Karpas-422 (cell line): ENCODE measurements around the gene RNU6-8. TPM values are rescaled to one million over a fixed set of nuclear protein-coding genes. Genes with fewer than 3 reads are reported as not detected.
A peak's percentile ranks its signal among the peaks of the same experiment; 100 is the strongest.

Source experiments
- DNase-seq: peaks from one replicate; pipeline ENCODE4 v3.0.0-alpha.2; 2015
- H2AFZ ChIP-seq: fragments of 200-600 bp; sonication (generic); 2 replicates; pipeline ENCODE4 v1.6.1; 2014; ENCODE audit warnings: antibody characterized with exemption, low read length, mixed read lengths
- H3K27ac ChIP-seq: fragments of 200-600 bp; sonication (generic); 2 replicates; pipeline ENCODE4 v1.5.1; 2014; ENCODE audit warnings: mild to moderate bottlenecking, low read length, moderate library complexity
- H3K27me3 ChIP-seq: fragments of 200-600 bp; sonication (generic); 2 replicates; pipeline ENCODE4 v1.6.1; 2014; ENCODE audit warnings: low read length, mixed read lengths
- H3K36me3 ChIP-seq: fragments of 200-600 bp; sonication (generic); 2 replicates; pipeline ENCODE4 v1.6.1; 2014; ENCODE audit warnings: low read length, mixed read lengths; ENCODE audit not compliant: insufficient read depth
- H3K4me1 ChIP-seq: fragments of 200-600 bp; sonication (generic); 2 replicates; pipeline ENCODE4 v1.6.1; 2014; ENCODE audit warnings: mild to moderate bottlenecking, low read length, mixed read lengths
- H3K4me2 ChIP-seq: fragments of 200-600 bp; sonication (generic); 2 replicates; pipeline ENCODE4 v1.6.1; 2014; ENCODE audit warnings: low read length, low read depth, mild to moderate bottlenecking; ENCODE audit not compliant: poor library complexity, severe bottlenecking
- H3K4me3 ChIP-seq: fragments of 200-600 bp; sonication (generic); 2 replicates; pipeline ENCODE4 v1.5.1; 2014; ENCODE audit warnings: mild to moderate bottlenecking, antibody characterized with exemption, low read length, mixed read lengths
- H3K79me2 ChIP-seq: fragments of 200-600 bp; sonication (generic); 2 replicates; pipeline ENCODE4 v1.6.1; 2014; ENCODE audit warnings: mild to moderate bottlenecking, low read length, mixed read lengths
- H3K9ac ChIP-seq: fragments of 200-600 bp; sonication (generic); 2 replicates; pipeline ENCODE4 v1.6.0; 2014; ENCODE audit warnings: low read length
- H3K9me2 ChIP-seq: fragments of 200-600 bp; sonication (generic), shearing (Covaris generic); replicated peaks from 2 replicates; pipeline ENCODE4 v1.6.0; 2014; ENCODE audit warnings: mild to moderate bottlenecking, low read length, moderate library complexity; ENCODE audit not compliant: insufficient read depth
- H3K9me3 ChIP-seq: fragments of 300-700, 200-600 bp; sonication (generic); 2 replicates; pipeline ENCODE4 v1.6.1; 2014; ENCODE audit warnings: low read length, mixed read lengths
- H4K20me1 ChIP-seq: fragments of 200-600 bp; sonication (generic); 2 replicates; pipeline ENCODE4 v1.6.1; 2014; ENCODE audit warnings: mild to moderate bottlenecking, antibody characterized with exemption, low read length, low read depth; ENCODE audit not compliant: insufficient read depth
- total RNA-seq: library from RNA; depleted of rRNA; stranded (reverse); fragments of >200 nt; shearing (Covaris generic); gene quantifications from 2 replicates; pipeline ENCODE4 v1.2.3, GENCODE V29; 2014; ENCODE audit warnings: low replicate concordance; rRNA removed

Gene RNU6-8
- not detected in 2 replicates for total RNA-seq

DNA sequence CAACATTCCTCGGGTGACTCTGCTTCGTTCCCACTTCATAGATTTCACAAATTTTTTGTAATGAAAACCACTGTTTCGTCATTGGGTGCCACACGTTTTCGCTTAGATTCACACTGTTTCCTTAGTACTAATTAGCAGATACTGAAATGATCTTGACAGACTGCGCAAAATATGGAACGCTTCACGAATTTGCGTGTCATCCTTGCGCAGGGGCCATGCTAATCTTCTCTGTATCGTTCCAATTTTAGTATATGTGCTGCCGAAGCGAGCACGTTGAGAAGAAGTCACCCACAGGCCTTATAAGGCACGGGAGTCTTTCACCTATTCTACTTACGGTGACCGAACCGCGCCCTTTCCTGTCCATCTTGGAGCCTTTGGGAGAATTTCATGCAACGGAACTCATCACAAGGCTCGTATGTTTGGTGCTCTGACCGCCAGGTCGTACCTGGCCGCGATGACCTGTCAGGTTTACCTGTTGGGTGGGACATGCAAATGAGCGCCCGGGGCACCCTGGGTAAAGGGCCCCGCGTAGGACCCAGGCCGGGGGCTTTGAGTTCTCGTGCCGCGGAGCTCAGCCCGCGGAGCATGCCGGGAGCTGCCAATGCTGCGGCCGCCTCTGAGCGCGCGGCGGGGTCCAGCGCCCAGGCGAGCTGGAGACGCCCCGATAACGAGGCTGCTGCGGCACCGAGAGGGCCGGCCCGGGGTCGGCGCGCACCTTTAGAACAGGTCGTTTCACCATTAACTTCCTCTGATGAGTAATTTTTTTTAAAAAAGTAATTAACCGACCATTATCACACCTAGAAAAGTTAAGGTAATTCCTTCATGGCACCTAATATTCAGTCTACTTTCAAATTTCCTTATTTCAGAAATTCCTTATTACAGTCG is at the start of gene RNU6-8:
Gene RNU6-8 (minus strand): TSS at position 272 of the 885 bp plus-strand sequence.
- H3K4me3 ChIP-seq, result peak within 1 kb of the TSS; percentile 79
- no peaks in the 10 kb centered on the region for H3K9me3 ChIP-seq
- peak within 1 kb of the TSS; percentile 74 for H3K9ac ChIP-seq
- H4K20me1 ChIP-seq, result no peaks in the 10 kb centered on the region
- H3K4me2 ChIP-seq, result peak within 1 kb of the TSS; percentile 95
- H3K36me3 ChIP-seq, result no peaks in the 10 kb centered on the region
- DNase-seq, result peak; percentile 98
- H3K79me2 ChIP-seq, result no peaks in the 10 kb centered on the region
- peak within 1 kb of the TSS; percentile 91 for H2AFZ ChIP-seq
- peaks cover 43% of the 10 kb centered on the region for H3K4me1 ChIP-seq
- H3K27me3 ChIP-seq, result no peaks in the 10 kb centered on the region
- H3K9me2 ChIP-seq, result no peaks in the 10 kb centered on the region
- no peak within 1 kb of the TSS for H3K27ac ChIP-seq

DNA sequence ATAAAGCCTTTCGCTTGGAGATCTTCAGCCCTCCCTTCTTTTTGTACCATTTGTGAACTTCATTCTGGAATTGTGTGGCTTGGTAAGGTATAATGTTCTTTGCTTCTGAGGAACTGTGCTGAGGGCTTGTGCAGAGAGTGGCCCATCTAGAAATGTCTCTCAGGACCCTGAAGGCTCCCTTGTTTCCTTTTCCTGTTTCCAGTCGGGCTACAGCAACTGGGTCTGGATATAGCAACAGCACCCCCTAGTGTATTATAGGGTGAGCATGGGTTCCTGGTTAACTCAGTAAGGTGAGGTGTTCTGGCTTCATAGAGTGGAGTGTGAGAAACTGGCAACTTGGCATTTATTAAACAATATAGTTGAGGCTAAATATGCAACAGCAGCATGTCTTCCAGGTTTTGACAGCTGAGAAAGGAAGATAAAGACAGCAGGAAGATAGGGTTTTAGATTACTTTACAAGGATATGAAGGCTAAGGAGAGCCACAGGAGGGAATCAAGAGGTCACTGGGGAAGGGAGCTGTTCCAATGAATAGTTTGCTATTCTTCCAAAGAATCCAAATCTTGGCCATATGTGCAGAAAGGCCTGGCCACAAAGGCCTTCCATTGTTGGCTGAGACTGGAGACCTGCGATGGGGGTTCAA is 49.1 kb upstream of the RNU6-8 start:
- H3K9me2 ChIP-seq, result no peaks in the 10 kb centered on the region
- H3K4me3 ChIP-seq, result no peak overlapping the region
- H3K9me3 ChIP-seq, result no peaks in the 10 kb centered on the region
- no peak overlapping the region for H3K4me2 ChIP-seq
- DNase-seq, result peak; percentile 92
- H4K20me1 ChIP-seq, result no peaks in the 10 kb centered on the region
- no peak overlapping the region for H3K27ac ChIP-seq
- H3K79me2 ChIP-seq, result no peaks in the 10 kb centered on the region
- H3K9ac ChIP-seq, result no peak overlapping the region
- H3K27me3 ChIP-seq, result no peaks in the 10 kb centered on the region
- H3K4me1 ChIP-seq, result no peaks in the 10 kb centered on the region
- H2AFZ ChIP-seq, result peak overlapping the region; percentile 5; the same call in 1 of the 2 replicates
- H3K36me3 ChIP-seq, result no peaks in the 10 kb centered on the region

DNA sequence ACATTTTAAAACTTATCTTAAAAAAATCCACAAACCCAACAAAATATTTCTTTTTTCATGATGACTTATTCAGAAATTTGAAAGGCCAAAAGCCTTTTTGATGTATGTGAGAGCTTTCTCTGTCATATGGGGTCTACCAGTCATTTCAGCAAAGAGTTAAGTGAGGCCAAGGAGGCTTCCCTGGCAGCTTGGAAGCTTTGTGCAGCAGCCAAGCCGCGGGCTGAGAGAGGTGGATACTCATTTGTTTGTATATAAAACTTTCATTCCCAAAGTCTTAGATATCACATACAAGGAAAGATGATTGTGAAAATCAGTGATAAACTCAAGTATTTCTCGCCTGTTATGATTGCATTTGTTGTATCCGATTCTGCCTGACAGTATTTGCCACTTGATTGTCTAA is 48.5 kb upstream of the RNU6-8 start:
- Histone ChIP-seq H3K36me3 (no peaks in the 10 kb centered on the region), H4K20me1 (no peaks in the 10 kb centered on the region), H3K4me1 (no peaks in the 10 kb centered on the region), H3K9me3 (no peaks in the 10 kb centered on the region), H3K4me2 (no peak overlapping the region), H3K27me3 (no peaks in the 10 kb centered on the region), H2AFZ (peak overlapping the region; percentile 5; the same call in 1 of the 2 replicates), H3K4me3 (no peak overlapping the region), H3K9ac (no peak overlapping the region), H3K27ac (no peak overlapping the region), H3K9me2 (no peaks in the 10 kb centered on the region), H3K79me2 (no peaks in the 10 kb centered on the region)
- DNase-seq, result no peak

DNA sequence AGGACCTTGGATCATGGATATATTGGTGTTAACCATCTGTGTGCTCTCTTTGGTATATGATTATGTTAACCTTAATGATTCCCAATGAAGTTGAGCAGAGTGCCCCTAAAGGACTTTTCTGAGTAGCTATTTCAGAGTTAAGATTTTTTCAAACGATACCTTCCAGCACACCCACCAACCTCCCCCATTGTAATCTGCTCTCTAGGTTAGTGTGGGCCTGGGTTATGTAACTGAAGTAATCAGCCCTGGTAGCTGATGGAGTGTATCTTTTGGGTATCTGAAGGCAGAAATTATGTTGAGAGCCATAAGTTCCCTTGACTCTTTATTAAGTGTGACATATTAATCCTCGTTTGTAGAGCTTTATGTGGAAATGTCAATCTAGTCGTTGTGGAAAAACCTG is 47.6 kb upstream of the RNU6-8 start:
- no peak for DNase-seq
- Histone ChIP-seq H3K9me3 (no peaks in the 10 kb centered on the region), H3K4me3 (no peak overlapping the region), H3K4me2 (no peak overlapping the region), H3K9ac (no peak overlapping the region), H3K27ac (no peak overlapping the region), H2AFZ (no peak overlapping the region), H3K79me2 (no peaks in the 10 kb centered on the region), H4K20me1 (no peaks in the 10 kb centered on the region), H3K27me3 (no peaks in the 10 kb centered on the region), H3K9me2 (no peaks in the 10 kb centered on the region), H3K36me3 (no peaks in the 10 kb centered on the region), H3K4me1 (no peaks in the 10 kb centered on the region)

- Histone ChIP-seq H3K9ac (no peak overlapping the region), H3K27ac (no peak overlapping the region), H3K4me2 (no peak overlapping the region), H3K4me3 (no peak overlapping the region), H3K27me3 (no peaks in the 10 kb centered on the region), H4K20me1 (no peaks in the 10 kb centered on the region), H3K9me3 (no peaks in the 10 kb centered on the region), H3K79me2 (no peaks in the 10 kb centered on the region), H3K4me1 (no peaks in the 10 kb centered on the region), H3K9me2 (no peaks in the 10 kb centered on the region), H3K36me3 (no peaks in the 10 kb centered on the region), H2AFZ (no peak overlapping the region)
- DNase-seq, result no peak
These were observed 46.7 kb upstream of the RNU6-8 start for GRCh38 chr14:32249780-32250179.

GRCh38 chr14:32249371-32249770 is 46.3 kb upstream of the RNU6-8 start:
- no peak overlapping the region for H3K27ac ChIP-seq
- H3K9me2 ChIP-seq, result no peaks in the 10 kb centered on the region
- no peaks in the 10 kb centered on the region for H4K20me1 ChIP-seq
- H3K79me2 ChIP-seq, result no peaks in the 10 kb centered on the region
- no peak for DNase-seq
- no peaks in the 10 kb centered on the region for H3K36me3 ChIP-seq
- no peak overlapping the region for H3K9ac ChIP-seq
- no peaks in the 10 kb centered on the region for H3K27me3 ChIP-seq
- no peaks in the 10 kb centered on the region for H3K9me3 ChIP-seq
- H3K4me2 ChIP-seq, result no peak overlapping the region
- no peak overlapping the region for H3K4me3 ChIP-seq
- H2AFZ ChIP-seq, result no peak overlapping the region
- no peaks in the 10 kb centered on the region for H3K4me1 ChIP-seq

GRCh38 chr14:32246751-32247150 is 43.7 kb upstream of the RNU6-8 start:
- no peak overlapping the region for H3K4me3 ChIP-seq
- no peaks in the 10 kb centered on the region for H3K79me2 ChIP-seq
- no peak for DNase-seq
- H3K9ac ChIP-seq, result no peak overlapping the region
- no peaks in the 10 kb centered on the region for H3K27me3 ChIP-seq
- no peak overlapping the region for H3K4me2 ChIP-seq
- H3K9me2 ChIP-seq, result no peaks in the 10 kb centered on the region
- H3K36me3 ChIP-seq, result no peaks in the 10 kb centered on the region
- H3K4me1 ChIP-seq, result no peaks in the 10 kb centered on the region
- no peaks in the 10 kb centered on the region for H4K20me1 ChIP-seq
- no peak overlapping the region for H2AFZ ChIP-seq
- no peak overlapping the region for H3K27ac ChIP-seq
- no peaks in the 10 kb centered on the region for H3K9me3 ChIP-seq

- Histone ChIP-seq H3K79me2 (no peaks in the 10 kb centered on the region), H3K9me3 (no peaks in the 10 kb centered on the region), H3K9ac (no peak overlapping the region), H3K4me3 (no peak overlapping the region), H3K9me2 (no peaks in the 10 kb centered on the region), H3K27ac (no peak overlapping the region), H3K4me1 (no peaks in the 10 kb centered on the region), H2AFZ (no peak overlapping the region), H3K36me3 (no peaks in the 10 kb centered on the region), H4K20me1 (no peaks in the 10 kb centered on the region), H3K4me2 (no peak overlapping the region), H3K27me3 (no peaks in the 10 kb centered on the region)
- DNase-seq, result peak; percentile 57
These were observed 41.3 kb upstream of the RNU6-8 start for GRCh38 chr14:32244404-32244803.
